GM23338 (cell line): ENCODE measurements around the gene ABHD3. TPM values are rescaled to one million over a fixed set of nuclear protein-coding genes. Genes with fewer than 3 reads are reported as not detected.

ENCODE experiments used
- ATAC-seq: fragments of 200-7000 bp; cut with Tn5 transposase; 3 replicates; pipeline ENCODE4 v1.9.1; 2020
- DNase-seq: peaks from one replicate; pipeline ENCODE4 v3.0.0-alpha.2; 2015; ENCODE audit warnings: low spot score
- H2AFZ ChIP-seq: fragments of 200-600 bp; sonication (generic); 2 replicates; pipeline ENCODE4 v1.8.0; 2016; ENCODE audit warnings: antibody characterized with exemption, mild to moderate bottlenecking, moderate library complexity
- H3F3A ChIP-seq: fragments of 200-600 bp; sonication (generic); replicated peaks from 2 replicates; pipeline ENCODE4 v1.8.0; 2017; ENCODE audit warnings: antibody characterized with exemption, mixed run types, low read depth
- H3K27ac ChIP-seq: fragments of 200-600 bp; sonication (generic); 2 replicates; pipeline ENCODE4 v1.6.1; 2016; ENCODE audit warnings: low read depth
- H3K27me3 ChIP-seq: fragments of 200-600 bp; sonication (generic); 2 replicates; pipeline ENCODE4 v1.8.0; 2016; ENCODE audit warnings: mild to moderate bottlenecking, mixed run types, moderate library complexity; ENCODE audit not compliant: insufficient read depth
- H3K36me3 ChIP-seq: fragments of 200-600 bp; sonication (generic); 2 replicates; pipeline ENCODE4 v1.8.0; 2016; ENCODE audit warnings: mild to moderate bottlenecking; ENCODE audit not compliant: insufficient read depth
- H3K4me1 ChIP-seq: fragments of 200-600 bp; sonication (generic); 2 replicates; pipeline ENCODE4 v1.8.0; 2016; ENCODE audit warnings: mild to moderate bottlenecking, moderate library complexity; ENCODE audit not compliant: insufficient read depth
- H3K4me2 ChIP-seq: fragments of 200-600 bp; sonication (generic); 2 replicates; pipeline ENCODE4 v1.7.1; 2017; ENCODE audit warnings: mixed run types
- H3K4me3 ChIP-seq: fragments of 200-600 bp; sonication (generic); 2 replicates; pipeline ENCODE4 v1.6.1; 2016; ENCODE audit warnings: mixed run types
- H3K79me2 ChIP-seq: fragments of 200-600 bp; sonication (generic); replicated peaks from 2 replicates; pipeline ENCODE4 v1.8.0; 2017; ENCODE audit warnings: mild to moderate bottlenecking; ENCODE audit not compliant: insufficient read depth
- H3K9me2 ChIP-seq: fragments of 200-600 bp; sonication (generic); 2 replicates; pipeline ENCODE4 v1.8.0; 2017; ENCODE audit not compliant: insufficient read depth
- H4K20me1 ChIP-seq: fragments of 200-600 bp; sonication (generic); replicated peaks from 2 replicates; pipeline ENCODE4 v1.8.0; 2017; ENCODE audit warnings: mild to moderate bottlenecking; ENCODE audit not compliant: insufficient read depth
- H3K27ac Mint-ChIP-seq: 2 replicates; pipeline ENCODE4 v1.8.0; 2020; ENCODE audit warnings: inconsistent platforms, mild to moderate bottlenecking, moderate library complexity, mixed read lengths
- H3K27me3 Mint-ChIP-seq: 3 replicates; pipeline ENCODE4 v1.8.0; 2022; ENCODE audit warnings: low read depth, mild to moderate bottlenecking, moderate library complexity, mixed read lengths, inconsistent platforms; ENCODE audit not compliant: insufficient read depth, poor library complexity
- H3K36me3 Mint-ChIP-seq: 3 replicates; pipeline ENCODE4 v1.8.0; 2021; ENCODE audit warnings: low read depth, mild to moderate bottlenecking, inconsistent platforms, moderate library complexity, mixed read lengths
- H3K4me1 Mint-ChIP-seq: 3 replicates; pipeline ENCODE4 v1.8.0; 2020; ENCODE audit warnings: mild to moderate bottlenecking, inconsistent platforms, mixed read lengths
- H3K4me3 Mint-ChIP-seq: 3 replicates; pipeline ENCODE4 v1.8.0; 2021; ENCODE audit warnings: moderate library complexity, mild to moderate bottlenecking, inconsistent platforms, mixed read lengths
- H3K9me3 Mint-ChIP-seq: 3 replicates; pipeline ENCODE4 v1.8.0; 2020; ENCODE audit warnings: moderate library complexity, mild to moderate bottlenecking, inconsistent platforms, mixed read lengths
- CREB1 ChIP-seq: fragments of 250-450 bp; sonication (Bioruptor Pico); IDR thresholded peaks from 2 replicates; pipeline ENCODE4 v1.5.0; 2020; ENCODE audit warnings: low read depth, mild to moderate bottlenecking, moderate library complexity
- CTCF ChIP-seq, 2 experiments: fragments of 200-600 bp in 1 of 2; sonication (generic) in 1 of 2; conservative IDR thresholded peaks; 2 replicates each; pipeline versions ENCODE4 v1.5.1 to v1.6.1; 2016 to 2017; ENCODE audit warnings: antibody characterized with exemption in 2 of 2, low read depth in 2 of 2, mild to moderate bottlenecking in 2 of 2, moderate library complexity in 1 of 2
- EZH2 ChIP-seq: fragments of 200-600 bp; sonication (generic); IDR thresholded peaks from one replicate; pipeline ENCODE4 v1.8.0; 2017; ENCODE audit warnings: antibody characterized with exemption, mild to moderate bottlenecking, low read depth; ENCODE audit not compliant: unreplicated experiment
- JUNB ChIP-seq: IDR thresholded peaks from one replicate; pipeline ENCODE4 v1.6.1; 2016; ENCODE audit warnings: antibody characterized with exemption; ENCODE audit not compliant: unreplicated experiment
- NANOG ChIP-seq: IDR thresholded peaks from 2 replicates; pipeline ENCODE4 v1.6.1; 2016; ENCODE audit warnings: antibody characterized with exemption, borderline replicate concordance
- STAT1 ChIP-seq: IDR thresholded peaks from one replicate; pipeline ENCODE4 v1.6.1; 2016; ENCODE audit warnings: antibody characterized with exemption; ENCODE audit not compliant: unreplicated experiment
- ZNF114 ChIP-seq: fragments of 250-450 bp; sonication (Bioruptor Pico); IDR thresholded peaks from 2 replicates; pipeline ENCODE4 v1.5.0; 2020; ENCODE audit warnings: mild to moderate bottlenecking, moderate library complexity
- ZNF331 ChIP-seq: fragments of 250-450 bp; sonication (Bioruptor Pico); IDR thresholded peaks from 2 replicates; pipeline ENCODE4 v1.5.0; 2020; ENCODE audit warnings: low read depth, mild to moderate bottlenecking, moderate library complexity
- polyA plus RNA-seq: library from polyadenylated mRNA; unstranded; fragments of >200 nt; fragmentation: Nextera tagmentation; extraction: Ambion mirVana; gene quantifications from 2 replicates; pipeline ENCODE4 v1.2.1, GENCODE V29; 2016
- total RNA-seq: library from RNA; depleted of rRNA; stranded (reverse); fragments of >200 nt; shearing (Covaris generic); gene quantifications from 2 replicates; pipeline ENCODE4 v1.2.3, GENCODE V29; 2014
- TF ChIP-seq, protein P1 (sequence below): fragments of 250-450 bp; sonication (Bioruptor Pico); IDR thresholded peaks from 2 replicates; pipeline ENCODE4 v1.5.0; 2020; ENCODE audit warnings: mild to moderate bottlenecking, moderate library complexity
- TF ChIP-seq, protein P2 (sequence below): IDR thresholded peaks from one replicate; pipeline ENCODE4 v1.6.1; 2018; ENCODE audit warnings: antibody characterized with exemption; ENCODE audit not compliant: unreplicated experiment

Gene ABHD3
- total and polyA plus RNA-seq, 2 experiments from 2014 or later: 16.2 to 19.9 TPM

- ATAC-seq (peak; percentile 44; the same call in 2 of the 3 replicates), DNase-seq (no peak)
- no peak overlapping the region for H3K4me3 Mint-ChIP-seq
- Histone ChIP-seq H3K4me3 (no peak overlapping the region), H3K36me3 (no peaks in the 10 kb centered on the region), H2AFZ (no peak overlapping the region), H3F3A (no peaks in the 10 kb centered on the region), H3K4me2 (no peak overlapping the region), H3K27ac (no peak overlapping the region), H3K9me2 (no peaks in the 10 kb centered on the region), H3K27me3 (no peaks in the 10 kb centered on the region), H3K79me2 (no peaks in the 10 kb centered on the region), H4K20me1 (no peaks in the 10 kb centered on the region), H3K4me1 (0 out of 2 replicates have a peak, but pooled peaks cover 4% of the 10 kb centered on the region)
- H3K4me1 Mint-ChIP-seq: peaks cover 6% of the 10 kb centered on the region; the same call in 2 of the 3 replicates
- no peak for TF ChIP-seq JUNB
- no peak for TF ChIP-seq ZNF331 (CRISPR knock-in tag)
- no peaks in the 10 kb centered on the region for H3K36me3 Mint-ChIP-seq
- no peaks in the 10 kb centered on the region for H3K27me3 Mint-ChIP-seq
- peak overlapping the region; percentile 12; the same call in 1 of the 2 replicates for H3K27ac Mint-ChIP-seq
- no peaks in the 10 kb centered on the region for H3K9me3 Mint-ChIP-seq
These were observed 34.8 kb downstream of the ABHD3 start for GRCh38 chr18:21669736-21670285.

- no peaks in the 10 kb centered on the region for H3K36me3 Mint-ChIP-seq
- Histone ChIP-seq H3K4me3 (no peak overlapping the region), H2AFZ (no peak overlapping the region), H3F3A (no peaks in the 10 kb centered on the region), H3K27me3 (no peaks in the 10 kb centered on the region), H3K36me3 (no peaks in the 10 kb centered on the region), H3K4me2 (no peak overlapping the region), H4K20me1 (no peaks in the 10 kb centered on the region), H3K27ac (no peak overlapping the region), H3K9me2 (no peaks in the 10 kb centered on the region), H3K79me2 (no peaks in the 10 kb centered on the region), H3K4me1 (no peaks in the 10 kb centered on the region)
- H3K27ac Mint-ChIP-seq: no peak overlapping the region; the same call in 1 of the 2 replicates
- no peaks in the 10 kb centered on the region for H3K9me3 Mint-ChIP-seq
- H3K4me1 Mint-ChIP-seq: peaks cover 8% of the 10 kb centered on the region; the same call in 2 of the 3 replicates
- DNase-seq (no peak), ATAC-seq (no peak)
- peaks cover 4% of the 10 kb centered on the region for H3K27me3 Mint-ChIP-seq
- no peak overlapping the region for H3K4me3 Mint-ChIP-seq
- TF ChIP-seq CTCF (conservative IDR thresholded peaks at IDR 0.05; ENCODE audit: low read depth in 2 of 2) (no peak), STAT1 (no peak), EZH2 (no peak), ZNF331 (CRISPR knock-in tag) (no peak), CREB1 (no peak), NANOG (no peak), ZNF114 (no peak)
- TF ChIP-seq, protein P1, sequence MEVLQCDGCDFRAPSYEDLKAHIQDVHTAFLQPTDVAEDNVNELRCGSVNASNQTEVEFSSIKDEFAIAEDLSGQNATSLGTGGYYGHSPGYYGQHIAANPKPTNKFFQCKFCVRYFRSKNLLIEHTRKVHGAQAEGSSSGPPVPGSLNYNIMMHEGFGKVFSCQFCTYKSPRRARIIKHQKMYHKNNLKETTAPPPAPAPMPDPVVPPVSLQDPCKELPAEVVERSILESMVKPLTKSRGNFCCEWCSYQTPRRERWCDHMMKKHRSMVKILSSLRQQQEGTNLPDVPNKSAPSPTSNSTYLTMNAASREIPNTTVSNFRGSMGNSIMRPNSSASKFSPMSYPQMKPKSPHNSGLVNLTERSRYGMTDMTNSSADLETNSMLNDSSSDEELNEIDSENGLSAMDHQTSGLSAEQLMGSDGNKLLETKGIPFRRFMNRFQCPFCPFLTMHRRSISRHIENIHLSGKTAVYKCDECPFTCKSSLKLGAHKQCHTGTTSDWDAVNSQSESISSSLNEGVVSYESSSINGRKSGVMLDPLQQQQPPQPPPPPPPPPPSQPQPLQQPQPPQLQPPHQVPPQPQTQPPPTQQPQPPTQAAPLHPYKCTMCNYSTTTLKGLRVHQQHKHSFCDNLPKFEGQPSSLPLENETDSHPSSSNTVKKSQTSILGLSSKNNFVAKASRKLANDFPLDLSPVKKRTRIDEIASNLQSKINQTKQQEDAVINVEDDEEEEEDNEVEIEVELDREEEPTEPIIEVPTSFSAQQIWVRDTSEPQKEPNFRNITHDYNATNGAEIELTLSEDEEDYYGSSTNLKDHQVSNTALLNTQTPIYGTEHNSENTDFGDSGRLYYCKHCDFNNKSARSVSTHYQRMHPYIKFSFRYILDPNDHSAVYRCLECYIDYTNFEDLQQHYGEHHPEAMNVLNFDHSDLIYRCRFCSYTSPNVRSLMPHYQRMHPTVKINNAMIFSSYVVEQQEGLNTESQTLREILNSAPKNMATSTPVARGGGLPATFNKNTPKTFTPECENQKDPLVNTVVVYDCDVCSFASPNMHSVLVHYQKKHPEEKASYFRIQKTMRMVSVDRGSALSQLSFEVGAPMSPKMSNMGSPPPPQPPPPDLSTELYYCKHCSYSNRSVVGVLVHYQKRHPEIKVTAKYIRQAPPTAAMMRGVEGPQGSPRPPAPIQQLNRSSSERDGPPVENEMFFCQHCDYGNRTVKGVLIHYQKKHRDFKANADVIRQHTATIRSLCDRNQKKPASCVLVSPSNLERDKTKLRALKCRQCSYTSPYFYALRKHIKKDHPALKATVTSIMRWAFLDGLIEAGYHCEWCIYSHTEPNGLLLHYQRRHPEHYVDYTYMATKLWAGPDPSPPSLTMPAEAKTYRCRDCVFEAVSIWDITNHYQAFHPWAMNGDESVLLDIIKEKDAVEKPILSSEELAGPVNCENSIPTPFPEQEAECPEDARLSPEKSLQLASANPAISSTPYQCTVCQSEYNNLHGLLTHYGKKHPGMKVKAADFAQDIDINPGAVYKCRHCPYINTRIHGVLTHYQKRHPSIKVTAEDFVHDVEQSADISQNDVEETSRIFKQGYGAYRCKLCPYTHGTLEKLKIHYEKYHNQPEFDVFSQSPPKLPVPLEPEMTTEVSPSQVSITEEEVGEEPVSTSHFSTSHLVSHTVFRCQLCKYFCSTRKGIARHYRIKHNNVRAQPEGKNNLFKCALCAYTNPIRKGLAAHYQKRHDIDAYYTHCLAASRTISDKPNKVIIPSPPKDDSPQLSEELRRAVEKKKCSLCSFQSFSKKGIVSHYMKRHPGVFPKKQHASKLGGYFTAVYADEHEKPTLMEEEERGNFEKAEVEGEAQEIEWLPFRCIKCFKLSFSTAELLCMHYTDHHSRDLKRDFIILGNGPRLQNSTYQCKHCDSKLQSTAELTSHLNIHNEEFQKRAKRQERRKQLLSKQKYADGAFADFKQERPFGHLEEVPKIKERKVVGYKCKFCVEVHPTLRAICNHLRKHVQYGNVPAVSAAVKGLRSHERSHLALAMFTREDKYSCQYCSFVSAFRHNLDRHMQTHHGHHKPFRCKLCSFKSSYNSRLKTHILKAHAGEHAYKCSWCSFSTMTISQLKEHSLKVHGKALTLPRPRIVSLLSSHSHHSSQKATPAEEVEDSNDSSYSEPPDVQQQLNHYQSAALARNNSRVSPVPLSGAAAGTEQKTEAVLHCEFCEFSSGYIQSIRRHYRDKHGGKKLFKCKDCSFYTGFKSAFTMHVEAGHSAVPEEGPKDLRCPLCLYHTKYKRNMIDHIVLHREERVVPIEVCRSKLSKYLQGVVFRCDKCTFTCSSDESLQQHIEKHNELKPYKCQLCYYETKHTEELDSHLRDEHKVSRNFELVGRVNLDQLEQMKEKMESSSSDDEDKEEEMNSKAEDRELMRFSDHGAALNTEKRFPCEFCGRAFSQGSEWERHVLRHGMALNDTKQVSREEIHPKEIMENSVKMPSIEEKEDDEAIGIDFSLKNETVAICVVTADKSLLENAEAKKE (CRISPR knock-in tag): no peak
- TF ChIP-seq, protein P2, sequence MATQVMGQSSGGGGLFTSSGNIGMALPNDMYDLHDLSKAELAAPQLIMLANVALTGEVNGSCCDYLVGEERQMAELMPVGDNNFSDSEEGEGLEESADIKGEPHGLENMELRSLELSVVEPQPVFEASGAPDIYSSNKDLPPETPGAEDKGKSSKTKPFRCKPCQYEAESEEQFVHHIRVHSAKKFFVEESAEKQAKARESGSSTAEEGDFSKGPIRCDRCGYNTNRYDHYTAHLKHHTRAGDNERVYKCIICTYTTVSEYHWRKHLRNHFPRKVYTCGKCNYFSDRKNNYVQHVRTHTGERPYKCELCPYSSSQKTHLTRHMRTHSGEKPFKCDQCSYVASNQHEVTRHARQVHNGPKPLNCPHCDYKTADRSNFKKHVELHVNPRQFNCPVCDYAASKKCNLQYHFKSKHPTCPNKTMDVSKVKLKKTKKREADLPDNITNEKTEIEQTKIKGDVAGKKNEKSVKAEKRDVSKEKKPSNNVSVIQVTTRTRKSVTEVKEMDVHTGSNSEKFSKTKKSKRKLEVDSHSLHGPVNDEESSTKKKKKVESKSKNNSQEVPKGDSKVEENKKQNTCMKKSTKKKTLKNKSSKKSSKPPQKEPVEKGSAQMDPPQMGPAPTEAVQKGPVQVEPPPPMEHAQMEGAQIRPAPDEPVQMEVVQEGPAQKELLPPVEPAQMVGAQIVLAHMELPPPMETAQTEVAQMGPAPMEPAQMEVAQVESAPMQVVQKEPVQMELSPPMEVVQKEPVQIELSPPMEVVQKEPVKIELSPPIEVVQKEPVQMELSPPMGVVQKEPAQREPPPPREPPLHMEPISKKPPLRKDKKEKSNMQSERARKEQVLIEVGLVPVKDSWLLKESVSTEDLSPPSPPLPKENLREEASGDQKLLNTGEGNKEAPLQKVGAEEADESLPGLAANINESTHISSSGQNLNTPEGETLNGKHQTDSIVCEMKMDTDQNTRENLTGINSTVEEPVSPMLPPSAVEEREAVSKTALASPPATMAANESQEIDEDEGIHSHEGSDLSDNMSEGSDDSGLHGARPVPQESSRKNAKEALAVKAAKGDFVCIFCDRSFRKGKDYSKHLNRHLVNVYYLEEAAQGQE: no peak
These were observed 40.5 kb downstream of the ABHD3 start for GRCh38 chr18:21664069-21664468.
